GM10266 (cell line): ENCODE results near the gene ARTN.

Experiments used
- DNase-seq: peaks from one replicate; pipeline ENCODE4 v3.0.0; 2012; ENCODE audit errors: extremely low spot score
- CTCF ChIP-seq: IDR thresholded peaks from 2 replicates; pipeline ENCODE4 v1.5.1; 2012; ENCODE audit warnings: mild to moderate bottlenecking, low read depth; ENCODE audit not compliant: control insufficient read depth, insufficient read depth; ENCODE audit errors: missing control alignments

Gene ARTN

GRCh38 chr1:43901196-43901961 lies 32.2 kb upstream of the ARTN start:
- no peak for DNase-seq
- TF ChIP-seq CTCF, result no peak

- TF ChIP-seq CTCF, result no peak
- no peak for DNase-seq
Measured at GRCh38 chr1:43902058-43902831, 31.4 kb upstream of the ARTN start.

DNA sequence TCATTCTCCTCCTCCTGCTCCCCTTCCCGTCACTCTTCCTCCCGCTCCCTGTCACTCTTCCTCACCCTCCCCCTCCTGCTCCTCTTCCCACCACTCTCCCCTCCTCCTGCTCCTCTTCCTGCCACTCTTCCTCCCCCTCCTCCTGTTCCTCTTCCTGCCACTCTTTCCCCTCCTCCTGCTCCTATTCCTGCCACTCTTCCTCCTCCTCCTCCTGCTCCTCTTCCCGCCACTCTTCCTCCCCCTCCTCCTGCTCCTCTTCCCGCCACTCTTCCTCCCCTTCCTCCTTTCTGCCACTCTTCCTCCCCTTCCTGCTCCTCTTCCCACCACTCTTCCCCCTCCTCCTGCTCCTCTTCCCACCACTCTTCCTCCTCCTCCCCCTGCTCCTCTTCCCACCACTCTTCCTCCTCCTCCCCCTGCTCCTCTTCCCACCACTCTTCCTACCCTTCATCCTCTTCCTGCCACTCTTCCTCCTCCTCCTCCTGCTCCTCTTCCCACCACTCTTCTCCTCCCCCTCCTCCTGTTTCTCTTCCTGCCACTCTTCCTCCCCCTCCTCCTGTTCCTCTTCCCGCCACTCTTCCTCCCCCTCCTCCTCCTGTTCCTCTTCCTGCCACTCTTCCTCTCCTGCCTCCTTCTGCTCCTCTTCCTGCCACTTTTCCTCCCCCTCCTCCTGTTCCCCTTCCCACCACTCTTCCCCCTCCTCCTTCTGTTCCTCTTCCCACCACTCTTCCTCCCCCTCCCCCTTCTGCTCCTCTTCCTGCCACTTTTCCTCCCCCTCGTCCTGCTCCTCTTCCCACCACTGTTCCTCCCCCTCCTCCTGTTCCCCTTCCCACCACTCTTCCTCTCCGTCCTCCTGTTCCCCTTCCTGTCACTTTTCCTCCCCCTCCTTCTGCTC lies 28.7 kb upstream of the ARTN start:
- DNase-seq, result no peak
- TF ChIP-seq CTCF, result no peak

DNA sequence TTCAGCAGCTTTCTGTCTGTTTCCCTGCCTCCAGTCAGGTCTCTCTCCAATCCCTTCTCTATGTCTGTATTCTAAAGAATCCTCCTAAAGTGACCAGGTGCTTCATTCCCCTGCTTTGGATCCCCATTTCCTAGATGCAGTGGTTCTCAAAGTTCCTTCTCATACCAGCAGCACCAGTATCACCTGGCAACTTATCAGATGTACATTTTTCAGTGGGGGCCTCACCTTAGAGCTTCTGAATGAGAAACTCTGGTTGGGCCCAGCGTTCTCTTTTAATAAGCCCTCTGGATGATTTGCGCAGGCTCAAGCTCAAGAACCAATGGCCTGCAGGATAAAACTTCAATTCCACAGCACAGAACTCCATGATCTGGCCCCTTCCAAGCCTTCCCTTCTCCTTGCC lies 25.4 kb upstream of the ARTN start:
- no peak for TF ChIP-seq CTCF
- DNase-seq, result no peak

DNA sequence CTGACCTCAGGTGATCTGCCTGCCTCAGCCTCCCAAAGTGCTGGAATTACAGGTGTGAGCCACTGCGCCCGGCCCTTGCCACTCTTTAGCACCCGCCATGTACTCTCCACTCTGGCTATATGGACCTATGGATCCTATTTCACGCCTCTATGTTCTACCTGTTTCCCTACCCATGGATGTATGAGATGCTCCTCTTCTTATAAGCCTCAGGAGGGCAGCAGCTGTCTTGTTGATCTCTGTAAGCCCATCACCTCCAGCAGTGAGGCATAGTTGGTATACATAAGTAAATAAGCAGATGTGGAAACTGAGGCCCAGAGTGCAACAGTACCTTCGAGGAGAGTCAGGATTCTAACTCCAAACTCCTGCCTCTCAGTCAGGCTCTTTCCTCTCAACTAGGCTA lies 24.7 kb upstream of the ARTN start:
- DNase-seq, result no peak
- TF ChIP-seq CTCF, result peak; percentile 7

GRCh38 chr1:43910343-43910742 lies 23.3 kb upstream of the ARTN start:
- no peak for DNase-seq
- no peak for TF ChIP-seq CTCF
